ENCODE results near the gene ERF.

The ERF gene

DNA sequence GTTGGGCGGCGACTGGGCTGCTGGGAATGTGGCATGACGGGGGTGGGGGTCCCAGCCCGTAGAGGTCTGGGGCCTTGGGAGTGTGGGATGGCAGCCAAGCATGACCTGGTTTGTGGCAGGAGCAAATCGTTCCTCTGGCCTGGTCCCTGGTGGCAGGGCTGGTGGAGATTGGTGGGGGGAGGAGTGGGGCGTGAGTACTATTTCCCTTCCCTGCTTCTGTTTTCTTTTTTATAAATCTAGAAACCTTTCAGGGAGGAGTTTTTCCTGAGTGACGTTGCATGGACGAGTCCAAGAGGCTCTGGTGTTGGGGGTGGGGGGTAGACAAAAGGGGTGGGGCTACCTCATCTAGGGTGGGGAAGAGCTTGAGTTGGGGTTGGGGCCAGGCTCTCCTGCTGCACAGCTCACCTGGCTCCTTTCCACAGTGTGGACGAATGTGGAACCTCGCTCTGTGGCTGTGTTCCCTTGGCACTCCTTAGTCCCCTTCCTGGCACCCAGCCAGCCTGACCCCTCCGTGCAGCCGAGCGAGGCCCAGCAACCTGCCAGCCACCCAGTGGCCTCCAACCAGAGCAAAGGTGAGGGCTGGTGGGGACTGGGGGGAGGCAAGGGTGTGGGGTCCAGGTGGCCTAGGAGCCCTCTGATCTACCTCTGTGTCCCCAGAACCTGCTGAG, 31.6 kb upstream of the ERF start:
- no peak overlapping the region for H3K27ac ChIP-seq
- H3K27me3 ChIP-seq (replicated peaks), result no peaks in the 10 kb centered on the region
- H3K36me3 ChIP-seq (replicated peaks), result peaks cover 46% of the 10 kb centered on the region
- no peak for DNase-seq
- H3K4me3 ChIP-seq (ENCODE audit: low read depth, low read length), result peak overlapping the region; percentile 5
- in situ Hi-C loops (cut with HindIII; ENCODE audit: low pct_ligation_motif_present, low sequenced_read_pairs), result no loop called here
- TF ChIP-seq, protein P1, sequence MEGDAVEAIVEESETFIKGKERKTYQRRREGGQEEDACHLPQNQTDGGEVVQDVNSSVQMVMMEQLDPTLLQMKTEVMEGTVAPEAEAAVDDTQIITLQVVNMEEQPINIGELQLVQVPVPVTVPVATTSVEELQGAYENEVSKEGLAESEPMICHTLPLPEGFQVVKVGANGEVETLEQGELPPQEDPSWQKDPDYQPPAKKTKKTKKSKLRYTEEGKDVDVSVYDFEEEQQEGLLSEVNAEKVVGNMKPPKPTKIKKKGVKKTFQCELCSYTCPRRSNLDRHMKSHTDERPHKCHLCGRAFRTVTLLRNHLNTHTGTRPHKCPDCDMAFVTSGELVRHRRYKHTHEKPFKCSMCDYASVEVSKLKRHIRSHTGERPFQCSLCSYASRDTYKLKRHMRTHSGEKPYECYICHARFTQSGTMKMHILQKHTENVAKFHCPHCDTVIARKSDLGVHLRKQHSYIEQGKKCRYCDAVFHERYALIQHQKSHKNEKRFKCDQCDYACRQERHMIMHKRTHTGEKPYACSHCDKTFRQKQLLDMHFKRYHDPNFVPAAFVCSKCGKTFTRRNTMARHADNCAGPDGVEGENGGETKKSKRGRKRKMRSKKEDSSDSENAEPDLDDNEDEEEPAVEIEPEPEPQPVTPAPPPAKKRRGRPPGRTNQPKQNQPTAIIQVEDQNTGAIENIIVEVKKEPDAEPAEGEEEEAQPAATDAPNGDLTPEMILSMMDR (IDR thresholded peaks at IDR 0.05; ENCODE audit: low read depth, low read length, missing control alignments), result no peak

DNA sequence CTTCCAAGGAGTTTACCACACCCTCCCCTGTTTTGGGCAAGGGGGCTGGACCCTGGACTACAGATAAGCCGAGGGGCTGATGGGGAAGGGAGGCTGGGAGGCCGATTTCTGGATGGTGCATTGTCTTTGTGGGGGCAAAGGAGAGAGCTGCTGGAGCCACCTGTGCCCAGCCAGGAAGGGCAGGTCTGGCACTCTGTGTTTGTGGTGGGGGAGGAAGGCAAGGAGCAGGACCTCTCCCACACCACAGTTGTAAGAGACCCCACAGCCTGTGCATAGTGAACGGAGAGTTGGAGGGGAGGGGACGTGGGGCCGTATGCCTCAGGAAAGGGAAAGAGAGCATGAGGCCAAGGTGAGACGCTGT, 31.0 kb upstream of the ERF start:
- in situ Hi-C loops (cut with HindIII; ENCODE audit: low pct_ligation_motif_present, low sequenced_read_pairs), result no loop called here
- TF ChIP-seq, protein P1 (IDR thresholded peaks at IDR 0.05; ENCODE audit: low read depth, low read length, missing control alignments), result no peak
- Histone ChIP-seq H3K4me3 (ENCODE audit: low read depth, low read length) (peak overlapping the region; percentile 5), H3K27me3 (replicated peaks) (no peaks in the 10 kb centered on the region), H3K36me3 (replicated peaks) (peaks cover 40% of the 10 kb centered on the region), H3K27ac (no peak overlapping the region)
- no peak for DNase-seq

DNA sequence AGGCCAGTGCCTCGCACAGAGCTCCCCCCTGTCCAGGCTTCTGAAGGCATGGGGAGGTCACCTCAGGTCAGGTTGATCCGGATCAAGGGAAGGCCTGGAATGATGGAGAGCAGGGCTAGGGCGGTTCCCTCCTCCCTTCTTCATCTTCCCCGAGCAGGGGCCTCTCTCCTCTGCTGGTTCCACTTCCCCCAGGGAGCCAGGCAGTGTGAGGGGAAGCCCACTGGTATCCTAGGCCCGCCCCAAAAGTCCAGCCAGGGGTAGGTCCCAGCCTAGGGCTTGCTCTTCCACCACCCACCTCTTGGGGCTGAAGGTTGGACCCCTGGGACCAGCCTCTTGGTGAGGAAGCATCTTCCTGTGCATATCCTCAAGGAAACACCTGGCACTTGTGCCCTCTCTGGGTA, 30.6 kb upstream of the ERF start:
- Histone ChIP-seq H3K36me3 (replicated peaks) (peaks cover 36% of the 10 kb centered on the region), H3K4me3 (ENCODE audit: low read depth, low read length) (no peak overlapping the region), H3K27me3 (replicated peaks) (no peaks in the 10 kb centered on the region), H3K27ac (no peak overlapping the region)
- TF ChIP-seq, protein P1 (IDR thresholded peaks at IDR 0.05; ENCODE audit: low read depth, low read length, missing control alignments), result no peak
- DNase-seq, result no peak
- in situ Hi-C loops (cut with HindIII; ENCODE audit: low pct_ligation_motif_present, low sequenced_read_pairs), result no loop called here

DNA sequence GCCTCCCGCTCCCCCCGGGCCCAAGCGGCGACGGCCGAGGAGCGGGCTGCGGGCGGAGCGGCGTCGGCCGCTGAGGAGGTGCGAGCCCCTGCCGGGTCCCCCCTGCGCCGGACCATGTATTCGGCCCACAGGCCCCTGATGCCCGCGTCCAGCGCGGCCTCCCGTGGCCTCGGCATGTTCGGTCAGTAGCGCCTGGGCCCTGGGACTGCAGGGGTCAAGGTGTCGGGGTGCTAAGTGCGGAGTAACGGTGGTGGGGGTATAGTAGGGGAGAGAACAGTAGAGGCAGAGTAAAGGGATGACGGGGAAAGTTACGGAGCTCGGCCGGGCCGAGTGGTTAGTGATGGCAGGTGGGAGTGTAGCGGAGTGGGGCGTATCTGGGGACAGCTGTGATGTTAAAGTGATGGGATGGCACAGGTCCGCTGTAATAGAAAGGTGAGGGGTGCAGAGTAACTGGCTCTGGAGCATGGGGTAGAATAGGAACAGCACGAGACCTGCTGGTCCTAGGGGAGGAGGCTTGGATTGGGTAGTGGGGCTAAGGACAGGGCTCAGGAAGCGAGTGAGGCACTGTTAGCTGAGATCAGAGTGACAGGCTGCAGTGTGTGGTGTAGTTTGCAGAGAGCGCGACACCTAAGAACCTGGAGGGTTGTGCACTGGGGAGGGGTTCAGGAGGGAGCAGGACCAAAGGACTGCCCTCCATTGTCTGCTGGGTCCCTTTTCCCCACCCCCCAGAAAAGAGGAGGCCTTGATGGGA, 29.8 kb upstream of the ERF start:
- Histone ChIP-seq H3K27me3 (replicated peaks) (no peaks in the 10 kb centered on the region), H3K36me3 (replicated peaks) (peaks cover 28% of the 10 kb centered on the region), H3K4me3 (ENCODE audit: low read depth, low read length) (peak overlapping the region; percentile 63), H3K27ac (no peak overlapping the region)
- in situ Hi-C loops (cut with HindIII; ENCODE audit: low pct_ligation_motif_present, low sequenced_read_pairs), result no loop called here
- TF ChIP-seq, protein P1 (IDR thresholded peaks at IDR 0.05; ENCODE audit: low read depth, low read length, missing control alignments), result no peak
- no peak for DNase-seq

DNA sequence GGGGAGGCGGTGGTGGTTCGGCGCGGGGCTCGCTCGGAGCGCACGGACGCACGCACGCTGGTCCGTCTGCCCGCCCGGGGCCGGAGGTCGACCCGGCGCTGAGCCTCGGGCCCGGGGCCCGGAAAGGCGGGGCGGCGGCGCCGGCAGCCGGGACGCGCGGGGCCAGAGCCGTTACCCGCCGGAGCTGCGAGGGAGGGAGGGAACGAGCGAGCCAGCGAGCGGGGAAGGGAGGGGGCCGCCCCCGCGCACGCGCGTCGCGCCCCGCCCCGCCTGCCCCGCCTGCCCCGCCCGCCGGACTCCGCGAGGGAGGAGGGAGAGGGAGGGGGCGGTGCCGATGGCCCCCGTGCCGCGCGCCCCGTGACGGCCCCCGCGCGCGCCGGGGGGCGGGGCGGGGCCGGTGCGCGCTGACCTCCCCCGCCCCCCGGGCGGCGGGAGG, 29.2 kb upstream of the ERF start:
- peaks cover 22% of the 10 kb centered on the region for H3K36me3 ChIP-seq (replicated peaks)
- no peaks in the 10 kb centered on the region for H3K27me3 ChIP-seq (replicated peaks)
- H3K4me3 ChIP-seq (ENCODE audit: low read depth, low read length), result peak overlapping the region; percentile 42
- peak overlapping the region; percentile 73 for H3K27ac ChIP-seq
- DNase-seq, result no peak
- in situ Hi-C loops (cut with HindIII; ENCODE audit: low pct_ligation_motif_present, low sequenced_read_pairs), result no loop called here
- TF ChIP-seq, protein P1 (IDR thresholded peaks at IDR 0.05; ENCODE audit: low read depth, low read length, missing control alignments), result no peak

All from brain microvascular endothelial cell (primary cell).